Measurements from ENCODE around the gene PIAS1.
A peak's percentile ranks its signal among the peaks of the same experiment; 100 is the strongest.

Gene PIAS1

GRCh38 chr15:68054628-68055223, 611 bp downstream of the PIAS1 start:
- TF ChIP-seq CTCF (IDR thresholded peaks at IDR 0.05; ENCODE audit: low read depth, low read length) (no peak), EZH2phosphoT487 (IDR thresholded peaks at IDR 0.05; ENCODE audit: low read depth) (no peak)
- Histone ChIP-seq H3K4me1 (ENCODE audit: low read length) (peaks cover 18% of the 10 kb centered on the region), H4K20me1 (ENCODE audit: insufficient read depth, low read length) (peaks cover 46% of the 10 kb centered on the region), H2AFZ (ENCODE audit: low read depth, low read length) (no peak overlapping the region), H3K36me3 (replicated peaks; ENCODE audit: low read depth, low read length) (peaks cover 4% of the 10 kb centered on the region), H3K79me2 (ENCODE audit: low read length) (peaks cover 56% of the 10 kb centered on the region), H3K27me3 (ENCODE audit: low read depth, low read length) (no peaks in the 10 kb centered on the region), H3K9ac (ENCODE audit: low read length) (peak overlapping the region; percentile 84), H3K4me2 (ENCODE audit: low read length) (peak overlapping the region; percentile 87), H3K4me3 (ENCODE audit: low read length) (peak overlapping the region; percentile 88), H3K27ac (ENCODE audit: low read length) (peak overlapping the region; percentile 75), H3K9me3 (ENCODE audit: insufficient read depth, low read length) (no peaks in the 10 kb centered on the region)

- no peak for TF ChIP-seq EZH2phosphoT487 (IDR thresholded peaks at IDR 0.05; ENCODE audit: low read depth)
- peak; percentile 16; the same call in 1 of the 2 replicates for TF ChIP-seq CTCF (IDR thresholded peaks at IDR 0.05; ENCODE audit: low read depth, low read length)
- no peaks in the 10 kb centered on the region for H3K9me3 ChIP-seq (ENCODE audit: insufficient read depth, low read length)
- no peaks in the 10 kb centered on the region for H3K27me3 ChIP-seq (ENCODE audit: low read depth, low read length)
- peak overlapping the region; percentile 87 for H3K4me2 ChIP-seq (ENCODE audit: low read length)
- peak overlapping the region; percentile 88 for H3K4me3 ChIP-seq (ENCODE audit: low read length)
- H3K79me2 ChIP-seq (ENCODE audit: low read length): peaks cover 61% of the 10 kb centered on the region
- H4K20me1 ChIP-seq (ENCODE audit: insufficient read depth, low read length): peaks cover 52% of the 10 kb centered on the region
- H3K27ac ChIP-seq (ENCODE audit: low read length): peak overlapping the region; percentile 75
- H3K4me1 ChIP-seq (ENCODE audit: low read length): peaks cover 18% of the 10 kb centered on the region
- H3K9ac ChIP-seq (ENCODE audit: low read length): peak overlapping the region; percentile 84
- H3K36me3 ChIP-seq (replicated peaks; ENCODE audit: low read depth, low read length): peaks cover 8% of the 10 kb centered on the region
- H2AFZ ChIP-seq (ENCODE audit: low read depth, low read length): no peak overlapping the region
Observed at GRCh38 chr15:68055224-68055705, 1.1 kb downstream of the PIAS1 start.

GRCh38 chr15:68056097-68056865, 2.2 kb downstream of the PIAS1 start:
- Histone ChIP-seq H3K36me3 (replicated peaks; ENCODE audit: low read depth, low read length) (peaks cover 12% of the 10 kb centered on the region), H3K4me2 (ENCODE audit: low read length) (peak overlapping the region; percentile 87), H2AFZ (ENCODE audit: low read depth, low read length) (no peak overlapping the region), H3K4me1 (ENCODE audit: low read length) (peaks cover 18% of the 10 kb centered on the region), H3K79me2 (ENCODE audit: low read length) (peaks cover 71% of the 10 kb centered on the region), H3K4me3 (ENCODE audit: low read length) (peak overlapping the region; percentile 88), H4K20me1 (ENCODE audit: insufficient read depth, low read length) (peaks cover 62% of the 10 kb centered on the region), H3K9me3 (ENCODE audit: insufficient read depth, low read length) (no peaks in the 10 kb centered on the region), H3K9ac (ENCODE audit: low read length) (peak overlapping the region; percentile 84), H3K27ac (ENCODE audit: low read length) (no peak overlapping the region), H3K27me3 (ENCODE audit: low read depth, low read length) (no peaks in the 10 kb centered on the region)
- TF ChIP-seq EZH2phosphoT487 (IDR thresholded peaks at IDR 0.05; ENCODE audit: low read depth): no peak
- TF ChIP-seq CTCF (IDR thresholded peaks at IDR 0.05; ENCODE audit: low read depth, low read length): no peak

GRCh38 chr15:68057034-68057433, 2.9 kb downstream of the PIAS1 start:
- Histone ChIP-seq H3K4me3 (ENCODE audit: low read length) (no peak overlapping the region), H3K9me3 (ENCODE audit: insufficient read depth, low read length) (no peaks in the 10 kb centered on the region), H4K20me1 (ENCODE audit: insufficient read depth, low read length) (peaks cover 70% of the 10 kb centered on the region), H3K79me2 (ENCODE audit: low read length) (peaks cover 79% of the 10 kb centered on the region), H2AFZ (ENCODE audit: low read depth, low read length) (no peak overlapping the region), H3K27me3 (ENCODE audit: low read depth, low read length) (no peaks in the 10 kb centered on the region), H3K4me2 (ENCODE audit: low read length) (no peak overlapping the region), H3K27ac (ENCODE audit: low read length) (no peak overlapping the region), H3K36me3 (replicated peaks; ENCODE audit: low read depth, low read length) (peaks cover 14% of the 10 kb centered on the region), H3K4me1 (ENCODE audit: low read length) (peaks cover 18% of the 10 kb centered on the region), H3K9ac (ENCODE audit: low read length) (no peak overlapping the region)
- TF ChIP-seq CTCF (IDR thresholded peaks at IDR 0.05; ENCODE audit: low read depth, low read length) (no peak), EZH2phosphoT487 (IDR thresholded peaks at IDR 0.05; ENCODE audit: low read depth) (no peak)
